Motor neuron (in vitro differentiated cells): ENCODE results near the gene ZNF202. TPM values are rescaled to one million over a fixed set of nuclear protein-coding genes. Genes with fewer than 3 reads are reported as not detected.

Experiments used
- ATAC-seq, 8 experiments: fragments of 200-7000 bp; cut with Tn5 transposase; replicated peaks in 6 of 8; 2 replicates each; pipeline ENCODE4 v1.8.0; 2021; ENCODE audit warnings: mild to moderate bottlenecking in 8 of 8, moderate library complexity in 8 of 8
- H3K27ac ChIP-seq, 2 donors: fragments of 250-450 bp; sonication (Bioruptor Pico); 2 replicates each; pipeline ENCODE4 v1.9.0; 2021; ENCODE audit warnings: antibody characterized with exemption in 2 of 2, mild to moderate bottlenecking in 2 of 2, moderate library complexity in 1 of 2
- H3K4me1 ChIP-seq, 2 donors: fragments of 250-450 bp; sonication (Bioruptor Pico); replicated peaks in 1 of 2; 2 replicates each; pipeline ENCODE4 v1.6.1; 2021; ENCODE audit warnings: antibody characterized with exemption in 2 of 2, mild to moderate bottlenecking in 2 of 2, moderate library complexity in 1 of 2
- H3K4me3 ChIP-seq, 5 donors: fragments of 250-450 bp; sonication (Bioruptor Pico); 2 replicates each; pipeline ENCODE4 v1.9.0; 2021; ENCODE audit warnings: antibody characterized with exemption in 5 of 5, mild to moderate bottlenecking in 5 of 5, moderate library complexity in 4 of 5
- WGBS, 10 experiments: fragments of 450-650 bp; shearing (Covaris generic); methylation state at CpG; one replicate each; pipeline ENCODE4 v1.0.0; 2022; 5-methylcytosine and 5-hydroxymethylcytosine counted together
- in situ Hi-C, 9 experiments: fragments of 400-800 bp; cut with MboI; loops; one replicate each; pipeline ENCODE4 v1.15.0; 2021; ENCODE audit warnings: low sequenced_read_pairs in 9 of 9, low pct_unique_long_range_greater_than_20kb in 2 of 9; ENCODE audit not compliant: unreplicated experiment in 9 of 9
- total RNA-seq, 8 experiments: library from RNA; unstranded; fragments of 300-600 nt; gene quantifications; 2 replicates each; pipeline versions ENCODE4 v1.2.3 to v1.2.4, GENCODE V29; 2022

The ZNF202 gene
- total RNA-seq, 8 experiments from 2014 or later = 5.4 to 13.6 (median 10.5) TPM

GRCh38 chr11:123698546-123699127 lies 42.8 kb downstream of the ZNF202 start:
- H3K4me1 ChIP-seq = peaks cover 7 to 16% of the 10 kb centered on the region in 2 donors
- H3K27ac ChIP-seq = no peak overlapping the region
- 0 to 83% (median 67%) methylated on average over 1 to 2 of the region's 2 CpGs; no CpG with 5 or more reads in 3 of the 10 experiments for WGBS, 10 experiments
- in situ Hi-C loops = no loop called here
- peak in 7 of 8 experiments; percentile 22 to 94 (median 59) for ATAC-seq
- no peak overlapping the region for H3K4me3 ChIP-seq

- ATAC-seq = no peak
- H3K4me3 ChIP-seq = no peak overlapping the region
- WGBS, 10 experiments = 0 to 100% (median 67%) methylated on average over 1 to 2 of the region's 2 CpGs; no CpG with 5 or more reads in 2 of the 10 experiments
- in situ Hi-C loops = no loop called here
- H3K27ac ChIP-seq = no peak overlapping the region
- peaks cover 7 to 16% of the 10 kb centered on the region in 2 donors for H3K4me1 ChIP-seq
Measured at GRCh38 chr11:123696183-123696582, 45.3 kb downstream of the ZNF202 start.

GRCh38 chr11:123695231-123695630 lies 46.2 kb downstream of the ZNF202 start:
- WGBS, 10 experiments = 20 to 89% (median 76%) methylated on average over 3 to 8 of the region's 9 CpGs
- no peak overlapping the region for H3K27ac ChIP-seq
- in situ Hi-C loops = no loop called here
- ATAC-seq = no peak
- H3K4me1 ChIP-seq = peaks cover 7 to 16% of the 10 kb centered on the region in 2 donors
- H3K4me3 ChIP-seq = no peak overlapping the region

GRCh38 chr11:123694551-123694950 lies 46.9 kb downstream of the ZNF202 start:
- H3K4me3 ChIP-seq = no peak overlapping the region
- peaks cover 7 to 16% of the 10 kb centered on the region in 2 donors for H3K4me1 ChIP-seq
- 4 to 67% (median 54%) methylated on average over 1 to 2 of the region's 2 CpGs; no CpG with 5 or more reads in 1 of the 10 experiments for whole genome bisulfite sequencing, 10 experiments
- no peak overlapping the region for H3K27ac ChIP-seq
- in situ Hi-C loops = no loop called here
- peak in 4 of 8 experiments; percentile 33 to 54 (median 38) for ATAC-seq

GRCh38 chr11:123692961-123693360 lies 48.5 kb downstream of the ZNF202 start:
- Histone ChIP-seq H3K27ac (no peak overlapping the region), H3K4me3 (no peak overlapping the region), H3K4me1 (peaks cover 0 to 7% of the 10 kb centered on the region in 2 donors)
- in situ Hi-C loops = no loop called here
- no peak for ATAC-seq

GRCh38 chr11:123690485-123690884 lies 51.0 kb downstream of the ZNF202 start:
- peaks cover 0 to 2% of the 10 kb centered on the region in 2 donors for H3K4me1 ChIP-seq
- no peak overlapping the region for H3K4me3 ChIP-seq
- in situ Hi-C loops = no loop called here
- H3K27ac ChIP-seq = no peak overlapping the region
- 0 to 95% (median 59%) methylated on average over 1 to 3 of the region's 3 CpGs for WGBS, 10 experiments
- peak in 2 of 8 experiments; percentile 100 for ATAC-seq

GRCh38 chr11:123684601-123685000 lies 56.9 kb downstream of the ZNF202 start:
- H3K4me1 ChIP-seq = peaks cover 15 to 19% of the 10 kb centered on the region in 2 donors
- WGBS, 10 experiments = 40 to 100% (median 91%) methylated on average over 2 to 6 of the region's 6 CpGs
- H3K27ac ChIP-seq = no peak overlapping the region
- no peak for ATAC-seq
- in situ Hi-C loops = no loop called here
- H3K4me3 ChIP-seq = no peak overlapping the region

GRCh38 chr11:123683428-123684170 lies 57.9 kb downstream of the ZNF202 start:
- in situ Hi-C loops = no loop called here
- WGBS, 10 experiments = 0 to 64% (median 49%) methylated on average over 2 to 8 of the region's 8 CpGs; no CpG with 5 or more reads in 1 of the 10 experiments
- H3K4me1 ChIP-seq = peaks cover 15 to 19% of the 10 kb centered on the region in 2 donors
- no peak overlapping the region for H3K4me3 ChIP-seq
- peak; percentile 53 to 99 (median 88) for ATAC-seq
- H3K27ac ChIP-seq = peak overlapping the region in 1 of 2 donors; percentile 52

- in situ Hi-C loops = no loop called here
- 4 to 64% (median 40%) methylated on average over 1 to 5 of the region's 5 CpGs; no CpG with 5 or more reads in 1 of the 10 experiments for WGBS, 10 experiments
- peak overlapping the region; percentile 3 to 52 for H3K27ac ChIP-seq
- peak in 7 of 8 experiments; percentile 12 to 88 (median 85) for ATAC-seq
- H3K4me1 ChIP-seq = peaks cover 15 to 19% of the 10 kb centered on the region in 2 donors
- H3K4me3 ChIP-seq = no peak overlapping the region
Measured at GRCh38 chr11:123682696-123683410, 58.6 kb downstream of the ZNF202 start.

GRCh38 chr11:123681030-123681429 lies 60.4 kb downstream of the ZNF202 start:
- Histone ChIP-seq H3K4me3 (no peak overlapping the region), H3K4me1 (peaks cover 15 to 19% of the 10 kb centered on the region in 2 donors), H3K27ac (no peak overlapping the region)
- 0 to 53% (median 44%) methylated on average over 1 to 2 of the region's 2 CpGs; no CpG with 5 or more reads in 3 of the 10 experiments for WGBS, 10 experiments
- in situ Hi-C loops = no loop called here
- ATAC-seq = peak in 1 of 8 experiments; percentile 13

- 17 to 100% (median 86%) methylated on average over 1 to 2 of the region's 2 CpGs; no CpG with 5 or more reads in 1 of the 10 experiments for WGBS, 10 experiments
- H3K4me3 ChIP-seq = no peak overlapping the region
- in situ Hi-C loops = no loop called here
- no peak overlapping the region for H3K27ac ChIP-seq
- no peak for ATAC-seq
- peaks cover 8 to 10% of the 10 kb centered on the region in 2 donors for H3K4me1 ChIP-seq
Measured at GRCh38 chr11:123678246-123678645, 63.2 kb downstream of the ZNF202 start.

GRCh38 chr11:123677510-123677909 lies 64.0 kb downstream of the ZNF202 start:
- in situ Hi-C loops = no loop called here
- Histone ChIP-seq H3K4me1 (peaks cover under 1 to 3% of the 10 kb centered on the region in 2 donors), H3K4me3 (no peak overlapping the region), H3K27ac (no peak overlapping the region)
- WGBS, 10 experiments = 0 to 83% (median 36%) methylated on average over 1 to 2 of the region's 2 CpGs
- ATAC-seq = no peak

GRCh38 chr11:123674297-123674696 lies 67.2 kb downstream of the ZNF202 start:
- Histone ChIP-seq H3K4me1 (no peaks in the 10 kb centered on the region), H3K4me3 (no peak overlapping the region), H3K27ac (no peak overlapping the region)
- ATAC-seq = no peak
- in situ Hi-C loops = no loop called here
- 29 to 100% (median 68%) methylated on average over 1 to 2 of the region's 2 CpGs; no CpG with 5 or more reads in 2 of the 10 experiments for WGBS, 10 experiments
